ENCODE measurements around the gene TBX4.
"Not testable (repeated sequence)": the region's sequence is repeated elsewhere in the genome, so short reads cannot be mapped to it uniquely, and the experiment has no call there.

TBX4 gene

DNA sequence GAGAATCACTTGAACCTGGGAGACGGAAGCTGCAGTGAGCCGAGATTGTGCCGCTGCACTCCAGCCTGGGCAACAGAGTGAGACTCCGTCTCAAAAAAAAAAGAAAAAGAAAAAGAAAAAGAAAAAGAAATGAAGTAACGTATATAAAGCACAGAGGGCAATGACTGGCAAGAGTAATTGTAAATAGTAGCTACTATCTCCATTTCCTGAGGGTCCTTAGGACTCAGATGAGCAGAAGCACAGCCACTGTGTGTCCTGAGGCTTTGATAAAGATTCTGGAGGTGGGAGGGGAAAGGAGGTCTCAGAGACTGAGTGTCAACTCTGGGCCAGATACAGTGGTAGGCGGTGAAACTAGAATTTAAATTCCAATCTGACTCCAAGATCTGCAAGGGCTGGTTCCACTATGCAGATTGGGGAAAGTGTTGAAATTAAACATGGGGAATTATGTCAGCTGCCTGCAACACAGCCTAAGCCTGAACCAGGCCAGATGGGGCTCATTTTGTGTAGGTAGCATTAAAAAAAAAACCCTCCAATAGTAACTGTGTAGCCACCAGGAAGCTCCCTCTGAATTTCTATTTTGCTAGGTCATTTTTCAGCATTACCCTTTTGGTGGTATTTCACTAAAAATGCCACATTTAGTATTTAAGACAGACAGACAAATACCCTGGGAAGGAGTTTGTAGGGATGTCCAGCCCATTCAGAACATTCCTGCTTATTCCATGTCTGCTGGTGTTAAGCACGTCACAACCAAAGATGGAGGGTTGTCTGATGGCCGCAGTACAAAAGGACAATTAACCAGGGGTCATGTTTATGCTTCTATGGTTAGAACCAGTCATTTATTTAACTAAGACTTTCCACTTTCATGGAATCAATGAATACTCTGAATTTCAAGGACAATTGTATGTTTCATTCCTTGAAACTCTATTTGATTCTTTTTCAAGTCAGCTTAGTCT is 46.1 kb downstream of the TBX4 start:
- DNase-seq (ENCODE audit: low read depth in 2 of 2), result no peak

- DNase-seq (ENCODE audit: low read depth in 2 of 2), result no peak
Measured at GRCh38 chr17:61499632-61500031, 47.4 kb downstream of the TBX4 start.

DNA sequence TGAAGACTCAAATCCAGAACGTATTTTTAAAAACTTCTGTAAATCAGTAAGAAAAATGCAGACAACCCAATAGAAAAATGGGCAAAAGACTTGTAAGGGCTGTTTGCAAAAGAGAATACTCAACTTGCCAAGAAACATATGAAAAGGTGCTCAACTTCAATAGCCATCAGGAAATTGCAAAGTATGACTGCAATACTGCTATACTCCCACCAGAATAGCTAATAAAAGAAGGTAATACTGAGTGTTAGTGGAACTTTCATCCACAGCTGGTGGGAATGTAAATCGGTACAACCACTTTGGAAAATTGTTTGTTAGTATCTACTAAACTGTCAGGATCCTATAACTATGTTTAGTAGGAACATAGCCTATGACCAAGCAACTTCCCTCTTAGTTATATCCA is 48.1 kb downstream of the TBX4 start:
- no peak for DNase-seq (ENCODE audit: low read depth in 2 of 2)

GRCh38 chr17:61502292-61502691 is 50.1 kb downstream of the TBX4 start:
- no peak for DNase-seq (ENCODE audit: low read depth in 2 of 2)

DNA sequence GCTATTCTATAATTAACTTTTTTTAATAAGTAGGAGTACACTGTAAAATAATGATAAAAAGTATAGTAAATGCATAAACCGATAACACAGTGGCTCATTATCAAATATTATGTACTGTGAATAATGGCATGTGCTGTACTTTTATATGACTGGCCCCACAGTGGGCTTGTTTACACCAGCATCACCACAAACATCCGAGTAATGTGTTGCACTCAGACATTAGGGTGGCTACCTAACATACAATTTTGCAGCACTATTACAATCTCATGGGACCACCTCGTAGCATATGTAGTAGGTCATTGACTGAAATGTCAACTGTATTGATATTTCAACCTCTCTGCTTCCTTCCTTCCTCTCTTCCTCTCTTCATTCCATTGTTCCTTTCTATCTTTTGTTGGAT is 51.7 kb downstream of the TBX4 start:
- no peak for DNase-seq (ENCODE audit: low read depth in 2 of 2)

- DNase-seq (ENCODE audit: low read depth in 2 of 2), result no peak
Measured at GRCh38 chr17:61504697-61505096, 52.5 kb downstream of the TBX4 start.

GRCh38 chr17:61505846-61506627 is 53.8 kb downstream of the TBX4 start:
- no peak for DNase-seq (ENCODE audit: low read depth in 2 of 2)

DNA sequence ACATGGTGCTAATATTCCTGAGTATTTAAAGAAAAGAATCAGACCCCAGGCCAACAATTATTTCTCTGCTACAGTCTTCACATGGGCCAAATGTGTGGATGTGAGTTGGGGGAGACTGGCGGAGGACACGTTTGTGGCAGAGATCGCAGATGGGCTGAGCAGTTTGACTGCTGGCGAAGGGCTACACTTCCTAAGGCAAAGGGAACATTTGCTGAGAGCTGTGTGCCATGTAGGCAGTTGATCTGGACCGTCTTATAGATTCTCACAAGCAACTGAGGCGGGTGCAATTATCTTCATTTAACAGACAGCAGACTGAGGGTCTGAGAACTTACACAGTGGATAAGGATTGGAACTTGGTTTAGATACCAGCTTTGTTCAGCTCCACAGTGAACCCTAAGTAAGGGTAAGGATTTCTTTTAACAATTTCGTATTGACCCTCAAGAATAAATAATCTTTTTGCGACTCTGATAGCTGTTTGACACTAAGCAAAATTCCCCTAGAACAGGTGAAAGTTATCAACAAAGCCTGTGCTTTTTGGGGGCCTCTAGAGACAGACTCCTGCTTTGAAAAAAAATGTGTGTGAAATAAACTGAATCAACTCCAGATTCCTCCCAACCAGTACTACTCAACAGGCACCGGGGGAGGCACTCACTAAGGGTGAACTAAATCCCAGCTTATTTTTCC is 55.3 kb downstream of the TBX4 start:
- DNase-seq (ENCODE audit: low read depth in 2 of 2), result no peak

GRCh38 chr17:61508912-61509311 is 56.7 kb downstream of the TBX4 start:
- DNase-seq (ENCODE audit: low read depth in 2 of 2), result no peak

GRCh38 chr17:61509454-61509853 is 57.2 kb downstream of the TBX4 start:
- DNase-seq (ENCODE audit: low read depth in 2 of 2), result not testable (repeated sequence)

DNA sequence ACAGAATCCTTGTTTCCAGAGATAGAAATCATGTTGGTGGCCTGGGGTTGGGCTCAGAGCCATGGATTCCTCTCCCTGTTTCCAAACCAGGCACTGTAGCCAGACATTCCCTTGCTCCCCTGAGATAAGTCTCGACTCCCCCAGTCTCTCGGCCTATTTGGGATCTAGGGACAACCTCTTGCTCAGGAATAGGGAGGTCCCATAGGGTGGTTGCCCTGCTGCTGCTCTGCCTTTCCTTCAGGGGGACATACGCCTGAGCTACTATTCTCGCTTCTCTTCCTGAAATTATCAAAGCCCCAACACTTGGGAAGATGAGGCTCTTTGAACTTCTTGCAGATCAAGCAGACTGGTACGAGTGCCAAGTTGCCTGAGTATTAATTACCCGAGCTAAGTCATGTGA is 58.0 kb downstream of the TBX4 start:
- no peak for DNase-seq (ENCODE audit: low read depth in 2 of 2)

- DNase-seq (ENCODE audit: low read depth in 2 of 2), result no peak
Measured at GRCh38 chr17:61510991-61511390, 58.8 kb downstream of the TBX4 start.

- DNase-seq (ENCODE audit: low read depth in 2 of 2), result no peak
Measured at GRCh38 chr17:61511480-61512182, 59.4 kb downstream of the TBX4 start.

GRCh38 chr17:61514491-61514890 is 62.3 kb downstream of the TBX4 start:
- no peak for DNase-seq (ENCODE audit: low read depth in 2 of 2)

- no peak for DNase-seq (ENCODE audit: low read depth in 2 of 2)
Measured at GRCh38 chr17:61517265-61517664, 65.0 kb downstream of the TBX4 start.

DNA sequence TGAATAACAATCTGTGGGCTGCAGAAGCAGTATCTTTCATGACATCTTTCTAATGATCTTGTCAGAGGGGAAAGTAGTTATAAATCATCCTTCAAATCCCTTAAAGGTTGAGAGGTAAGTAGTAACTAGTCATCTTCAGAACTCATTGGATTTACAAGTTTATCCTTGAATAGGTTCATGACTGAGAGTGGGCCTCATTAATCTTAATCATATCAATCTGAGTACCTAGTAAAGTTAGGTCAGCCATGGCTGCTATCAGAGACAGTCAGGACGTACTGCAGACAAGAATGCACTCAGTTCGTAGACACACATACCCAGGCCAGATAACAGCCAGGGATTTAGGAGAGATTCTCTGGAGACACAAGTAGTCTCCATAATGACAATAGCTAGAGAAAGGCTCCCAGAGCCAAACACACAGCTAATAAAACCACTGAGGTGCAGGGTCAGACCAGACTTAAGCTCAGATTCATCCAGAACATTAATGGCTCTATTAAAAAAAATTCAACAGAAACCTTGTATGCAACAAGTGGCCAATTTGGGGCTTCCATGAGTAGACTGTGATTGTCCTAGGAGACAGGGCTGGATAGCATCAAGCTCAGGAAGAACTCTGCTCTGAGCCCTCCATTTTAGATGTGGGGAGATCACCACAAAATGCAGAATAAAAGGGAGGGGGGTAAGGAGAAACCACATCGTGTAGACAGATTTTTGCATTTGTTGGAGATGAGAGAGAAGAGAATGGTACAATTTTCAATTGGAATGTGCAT is 65.8 kb downstream of the TBX4 start:
- DNase-seq (ENCODE audit: low read depth in 2 of 2), result no peak

DNA sequence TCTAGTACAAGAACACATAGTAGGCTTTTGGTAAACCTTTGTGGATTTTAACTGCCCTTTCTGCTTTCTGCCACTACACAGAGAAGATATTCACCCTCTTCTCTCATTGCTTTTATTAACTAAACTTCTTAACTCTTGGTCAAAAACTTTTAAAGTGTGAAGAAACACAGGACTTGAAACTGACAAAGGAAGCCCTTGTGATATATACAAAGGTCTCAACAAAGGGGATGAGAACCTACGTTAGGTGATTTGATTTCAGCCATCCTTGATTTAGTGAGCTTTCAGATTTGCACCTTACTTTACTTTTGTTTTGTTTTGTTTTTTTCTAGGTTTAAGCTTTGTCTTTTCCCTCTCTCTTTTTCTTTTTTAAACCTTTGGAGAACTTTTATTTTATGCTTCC is 66.9 kb downstream of the TBX4 start:
- no peak for DNase-seq (ENCODE audit: low read depth in 2 of 2)

DNA sequence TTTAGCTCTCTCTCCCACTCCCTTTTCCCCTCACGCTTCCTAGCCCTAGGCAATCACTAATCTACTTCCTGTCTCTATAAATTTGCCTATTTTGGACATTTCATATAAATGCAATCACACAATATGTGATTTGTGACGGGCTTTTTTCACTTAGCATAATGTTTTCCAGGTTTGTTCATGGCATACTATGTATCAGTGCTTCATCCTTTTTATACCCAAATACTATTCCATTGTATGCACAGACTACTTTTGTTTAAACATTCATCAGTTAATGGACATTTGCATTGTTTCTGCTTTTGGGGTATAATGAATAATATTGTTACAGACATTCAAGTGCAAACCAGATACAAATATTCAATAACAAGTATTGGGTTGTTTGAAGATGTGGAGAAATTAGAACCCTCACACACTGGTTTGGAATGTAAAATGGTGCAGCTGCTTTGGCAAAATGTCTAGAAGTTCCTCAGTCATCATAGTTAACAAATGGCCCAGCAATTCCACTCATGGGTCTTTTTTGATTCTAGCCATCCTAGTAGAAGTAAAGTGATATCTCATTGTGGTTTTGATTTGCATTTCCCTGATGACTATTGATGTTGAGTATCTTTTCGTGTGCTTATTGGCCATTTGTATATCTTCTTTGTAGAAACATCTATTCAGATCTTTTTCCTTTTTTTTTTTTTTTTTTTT is 67.7 kb downstream of the TBX4 start:
- DNase-seq (ENCODE audit: low read depth in 2 of 2), result no peak

DNA sequence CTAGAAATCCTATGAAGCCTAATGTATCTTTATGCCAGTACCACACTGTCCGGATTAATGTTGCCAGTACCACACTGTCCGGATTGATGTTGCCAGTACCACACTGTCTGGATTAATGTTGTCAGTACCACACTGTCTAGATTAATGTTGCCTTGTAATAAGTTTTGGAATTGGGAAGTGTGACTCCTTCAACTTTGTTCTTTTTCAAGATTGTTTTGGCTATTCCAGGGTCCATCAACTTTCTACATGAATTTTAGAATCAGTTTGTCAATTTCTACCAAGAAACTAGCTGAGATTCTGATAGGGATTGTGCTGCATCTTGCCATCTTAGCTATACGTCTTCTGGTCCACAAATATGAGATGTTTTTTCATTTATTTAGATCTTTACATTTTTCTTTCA is 68.7 kb downstream of the TBX4 start:
- no peak for DNase-seq (ENCODE audit: low read depth in 2 of 2)

- DNase-seq (ENCODE audit: low read depth in 2 of 2), result no peak
Measured at GRCh38 chr17:61522088-61522487, 69.9 kb downstream of the TBX4 start.

Data from stimulated activated CD4-positive, alpha-beta T cell treated with anti-CD3 and anti-CD28 coated beads, Interleukin-4, amount 100 ng/mL, for 48 hours (primary cell).